BE2C (cell line): Measurements from ENCODE around the gene ARHGAP8.

Experiments used
- DNase-seq: peaks from one replicate; pipeline ENCODE4 v3.0.0-alpha.2; 2020
- H3K27me3 ChIP-seq: fragments of 250-450 bp; sonication (Bioruptor Pico); 2 replicates; pipeline ENCODE4 v1.5.1; 2020; ENCODE audit warnings: mild to moderate bottlenecking
- H3K36me3 ChIP-seq: fragments of 250-450 bp; sonication (Bioruptor Pico); 2 replicates; pipeline ENCODE4 v1.5.1; 2020; ENCODE audit warnings: mild to moderate bottlenecking
- H3K4me1 ChIP-seq: fragments of 250-450 bp; sonication (Bioruptor Pico); 2 replicates; pipeline ENCODE4 v1.5.1; 2020
- H3K4me3 ChIP-seq: 2 replicates; pipeline ENCODE4 v1.5.1; 2011; ENCODE audit warnings: low read depth, low read length
- H3K9me3 ChIP-seq: fragments of 250-450 bp; sonication (Bioruptor Pico); 2 replicates; pipeline ENCODE4 v1.5.1; 2020
- TF ChIP-seq, protein P1 (sequence below): IDR thresholded peaks from 2 replicates; pipeline ENCODE4 v1.5.1; 2012; ENCODE audit warnings: mild to moderate bottlenecking, low read depth, low read length

Gene ARHGAP8

DNA sequence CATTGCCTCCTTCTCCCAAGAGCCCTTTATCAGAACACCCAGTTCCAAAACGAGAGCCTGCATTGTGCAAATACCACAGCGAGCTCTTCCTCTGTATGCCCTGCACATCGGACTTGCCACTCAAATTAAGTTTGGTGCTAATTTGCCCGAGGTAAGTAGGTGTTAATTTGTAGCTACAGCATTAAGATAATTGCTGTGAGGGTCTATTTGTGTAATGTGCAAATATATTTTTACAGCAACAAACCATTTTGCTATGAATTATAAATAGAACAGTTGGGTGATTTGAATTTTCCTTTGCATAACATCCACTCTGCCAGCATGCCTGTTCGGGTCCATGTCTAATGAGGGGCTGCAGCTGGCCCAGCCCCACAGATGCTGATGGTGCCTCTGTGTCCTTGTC is 8.1 kb downstream of the ARHGAP8 start:
- no peak for DNase-seq
- no peaks in the 10 kb centered on the region for H3K27me3 ChIP-seq
- no peaks in the 10 kb centered on the region for H3K36me3 ChIP-seq

DNA sequence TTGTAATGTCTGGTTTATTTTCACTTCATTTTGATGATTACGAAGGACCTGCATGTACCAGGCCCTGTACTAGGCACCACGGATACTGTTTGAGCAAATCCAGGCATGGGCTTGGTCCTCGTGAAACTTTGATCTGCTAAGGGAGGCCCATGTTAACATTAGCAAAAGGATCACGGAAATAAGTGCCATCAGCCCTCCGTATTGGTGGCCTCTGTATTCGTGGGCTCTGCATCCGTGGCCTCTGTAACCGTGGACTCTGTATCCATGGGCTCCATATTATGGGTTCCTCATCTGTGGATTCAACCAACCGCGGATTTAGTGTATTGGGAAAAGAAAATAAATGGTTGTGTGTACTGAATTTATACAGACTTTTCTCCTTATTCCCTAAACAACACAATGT is 8.7 kb downstream of the ARHGAP8 start:
- peaks cover 6% of the 10 kb centered on the region; the same call in 1 of the 2 replicates for H3K4me1 ChIP-seq
- H3K27me3 ChIP-seq, result no peaks in the 10 kb centered on the region
- TF ChIP-seq, protein P1, sequence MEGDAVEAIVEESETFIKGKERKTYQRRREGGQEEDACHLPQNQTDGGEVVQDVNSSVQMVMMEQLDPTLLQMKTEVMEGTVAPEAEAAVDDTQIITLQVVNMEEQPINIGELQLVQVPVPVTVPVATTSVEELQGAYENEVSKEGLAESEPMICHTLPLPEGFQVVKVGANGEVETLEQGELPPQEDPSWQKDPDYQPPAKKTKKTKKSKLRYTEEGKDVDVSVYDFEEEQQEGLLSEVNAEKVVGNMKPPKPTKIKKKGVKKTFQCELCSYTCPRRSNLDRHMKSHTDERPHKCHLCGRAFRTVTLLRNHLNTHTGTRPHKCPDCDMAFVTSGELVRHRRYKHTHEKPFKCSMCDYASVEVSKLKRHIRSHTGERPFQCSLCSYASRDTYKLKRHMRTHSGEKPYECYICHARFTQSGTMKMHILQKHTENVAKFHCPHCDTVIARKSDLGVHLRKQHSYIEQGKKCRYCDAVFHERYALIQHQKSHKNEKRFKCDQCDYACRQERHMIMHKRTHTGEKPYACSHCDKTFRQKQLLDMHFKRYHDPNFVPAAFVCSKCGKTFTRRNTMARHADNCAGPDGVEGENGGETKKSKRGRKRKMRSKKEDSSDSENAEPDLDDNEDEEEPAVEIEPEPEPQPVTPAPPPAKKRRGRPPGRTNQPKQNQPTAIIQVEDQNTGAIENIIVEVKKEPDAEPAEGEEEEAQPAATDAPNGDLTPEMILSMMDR, result no peak
- H3K9me3 ChIP-seq, result no peaks in the 10 kb centered on the region
- no peak for DNase-seq
- no peaks in the 10 kb centered on the region for H3K36me3 ChIP-seq
- no peak overlapping the region for H3K4me3 ChIP-seq

More for the DNA sequence above, 8.1 kb downstream of the ARHGAP8 start:
- peaks cover 6% of the 10 kb centered on the region; the same call in 1 of the 2 replicates for H3K4me1 ChIP-seq
- TF ChIP-seq, protein P1, result no peak
- no peaks in the 10 kb centered on the region for H3K9me3 ChIP-seq
- no peak overlapping the region for H3K4me3 ChIP-seq

DNA sequence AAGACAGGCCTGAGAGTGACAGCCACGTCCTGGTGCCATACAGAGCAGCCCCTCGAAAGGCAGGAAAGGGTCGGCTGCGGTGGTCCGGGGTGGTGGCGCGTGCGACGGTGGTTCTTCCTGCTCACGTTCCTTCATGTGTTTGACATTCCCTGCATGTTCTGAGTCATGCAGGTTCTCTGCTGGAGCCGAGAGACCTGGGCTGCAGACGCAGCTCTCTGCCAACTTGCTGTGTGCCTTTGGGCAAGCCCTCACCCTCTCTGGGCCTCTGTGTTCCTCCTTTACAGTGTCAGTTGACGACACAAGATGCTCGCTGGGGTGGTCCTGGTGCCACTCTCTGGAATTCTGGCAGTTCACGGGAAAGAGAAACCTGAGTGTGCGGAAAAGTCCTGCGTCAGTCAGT is 12.0 kb downstream of the ARHGAP8 start:
- TF ChIP-seq, protein P1, result no peak
- no peaks in the 10 kb centered on the region for H3K27me3 ChIP-seq
- no peak overlapping the region for H3K4me3 ChIP-seq

DNA sequence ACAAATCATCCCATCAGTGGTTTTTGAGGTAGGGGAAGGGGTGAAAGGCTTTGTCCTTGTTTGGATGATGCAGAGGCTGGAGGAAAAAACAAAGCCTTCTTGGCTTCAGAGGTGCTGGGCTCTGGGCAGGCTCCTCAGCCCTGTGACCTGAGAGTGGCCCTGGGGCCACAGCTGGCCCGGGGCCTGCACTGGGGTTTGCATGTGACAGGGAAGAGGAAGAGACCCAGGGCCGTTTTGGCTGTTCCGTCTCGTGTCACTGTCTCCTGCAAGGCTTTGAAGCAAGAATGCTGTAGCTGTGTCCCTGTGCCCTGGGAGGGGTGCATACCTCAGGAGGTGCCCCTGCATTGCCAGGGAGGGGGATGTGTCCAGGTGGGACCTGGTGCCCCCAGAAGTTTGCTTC is 12.6 kb downstream of the ARHGAP8 start:
- H3K27me3 ChIP-seq, result no peaks in the 10 kb centered on the region
- H3K4me3 ChIP-seq, result no peak overlapping the region
- TF ChIP-seq, protein P1, result no peak
- H3K9me3 ChIP-seq, result no peaks in the 10 kb centered on the region
- H3K4me1 ChIP-seq, result no peaks in the 10 kb centered on the region
- H3K36me3 ChIP-seq, result no peaks in the 10 kb centered on the region
- no peak for DNase-seq

More for the DNA sequence above, 12.0 kb downstream of the ARHGAP8 start:
- H3K36me3 ChIP-seq, result no peaks in the 10 kb centered on the region
- DNase-seq, result no peak
- H3K4me1 ChIP-seq, result no peaks in the 10 kb centered on the region
- H3K9me3 ChIP-seq, result no peaks in the 10 kb centered on the region

DNA sequence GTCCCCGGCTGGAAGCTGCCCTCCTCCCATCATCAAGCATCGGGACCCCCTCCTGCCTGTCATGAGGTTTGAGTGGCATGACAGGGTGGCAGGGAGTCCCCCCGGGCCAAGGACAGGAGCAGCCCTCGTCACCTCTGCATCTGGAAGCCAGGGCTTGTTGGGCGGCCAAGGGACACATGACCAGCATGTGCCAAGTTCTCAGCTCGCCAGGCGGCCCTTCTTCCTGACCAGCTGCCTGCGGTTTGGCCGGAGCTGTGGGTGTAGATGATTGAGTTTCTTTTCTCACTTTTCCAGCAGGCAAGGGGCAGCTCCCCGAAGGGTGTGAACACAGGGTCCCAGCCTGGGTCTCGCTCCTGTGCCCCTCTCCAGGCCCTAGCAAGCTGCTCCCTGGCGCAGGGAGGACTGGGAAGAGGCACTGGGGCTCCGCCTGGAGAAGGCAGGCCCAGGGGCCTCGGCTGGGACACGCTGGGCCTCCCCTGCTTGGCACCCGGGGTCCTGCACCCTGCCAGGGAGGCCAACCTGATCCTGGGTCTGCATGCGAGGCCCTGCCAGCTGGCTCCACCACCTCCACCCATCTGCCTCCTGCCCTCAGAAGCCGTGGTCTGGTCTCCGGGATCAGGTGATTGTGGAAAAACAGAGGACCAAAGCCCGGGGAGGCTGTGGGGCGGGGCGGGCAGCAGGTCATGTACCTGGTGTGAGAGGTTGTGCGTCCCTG is 13.4 kb downstream of the ARHGAP8 start:
- no peak overlapping the region for H3K4me3 ChIP-seq
- no peaks in the 10 kb centered on the region for H3K36me3 ChIP-seq
- no peaks in the 10 kb centered on the region for H3K27me3 ChIP-seq
- H3K4me1 ChIP-seq, result no peaks in the 10 kb centered on the region
- DNase-seq, result no peak
- H3K9me3 ChIP-seq, result no peaks in the 10 kb centered on the region
- TF ChIP-seq, protein P1, result no peak

DNA sequence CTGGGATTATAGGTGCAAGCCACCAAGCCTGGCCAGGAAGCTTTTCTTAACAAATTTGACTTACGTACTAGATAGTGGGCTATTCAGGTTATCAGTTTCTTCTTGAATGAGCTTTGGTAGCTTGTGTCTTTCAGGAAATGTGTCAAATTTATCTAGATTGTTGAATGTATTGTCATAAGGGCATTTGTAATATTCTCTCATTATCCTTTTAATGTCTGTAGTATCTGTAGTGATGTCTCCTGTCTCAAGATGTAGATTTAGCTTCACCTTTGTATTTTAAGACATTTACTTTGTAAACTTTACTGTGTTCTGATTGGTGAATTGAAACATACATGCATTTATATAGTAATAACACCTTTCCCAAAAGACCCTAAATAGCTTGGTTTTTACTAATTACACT is 20.7 kb downstream of the ARHGAP8 start:
- H3K9me3 ChIP-seq, result no peaks in the 10 kb centered on the region
- TF ChIP-seq, protein P1, result no peak
- no peak overlapping the region for H3K4me3 ChIP-seq
- H3K4me1 ChIP-seq, result no peaks in the 10 kb centered on the region
- H3K36me3 ChIP-seq, result no peaks in the 10 kb centered on the region
- H3K27me3 ChIP-seq, result no peaks in the 10 kb centered on the region
- DNase-seq, result no peak
